Esophagus squamous epithelium (tissue), 4 donors: Measurements from ENCODE around the gene DNMT3A.

Source experiments
- POLR2A ChIP-seq, 4 donors: fragments of 450-650 bp; IDR thresholded peaks; one replicate each; pipeline ENCODE4 v1.6.1; 2017; ENCODE audit warnings: antibody characterized with exemption in 4 of 4, mild to moderate bottlenecking in 4 of 4, moderate library complexity in 3 of 4
- TF ChIP-seq, protein P1 (sequence below), 6 experiments: fragments of 450-650 bp in 4 of 6; fragments of 200-600 bp in 2 of 6; sonication (generic) in 2 of 6; IDR thresholded peaks; one replicate each; pipeline ENCODE4 v1.5.1; 2016 to 2019; ENCODE audit warnings: antibody characterized with exemption in 6 of 6, mild to moderate bottlenecking in 4 of 6, moderate library complexity in 4 of 6

DNA sequence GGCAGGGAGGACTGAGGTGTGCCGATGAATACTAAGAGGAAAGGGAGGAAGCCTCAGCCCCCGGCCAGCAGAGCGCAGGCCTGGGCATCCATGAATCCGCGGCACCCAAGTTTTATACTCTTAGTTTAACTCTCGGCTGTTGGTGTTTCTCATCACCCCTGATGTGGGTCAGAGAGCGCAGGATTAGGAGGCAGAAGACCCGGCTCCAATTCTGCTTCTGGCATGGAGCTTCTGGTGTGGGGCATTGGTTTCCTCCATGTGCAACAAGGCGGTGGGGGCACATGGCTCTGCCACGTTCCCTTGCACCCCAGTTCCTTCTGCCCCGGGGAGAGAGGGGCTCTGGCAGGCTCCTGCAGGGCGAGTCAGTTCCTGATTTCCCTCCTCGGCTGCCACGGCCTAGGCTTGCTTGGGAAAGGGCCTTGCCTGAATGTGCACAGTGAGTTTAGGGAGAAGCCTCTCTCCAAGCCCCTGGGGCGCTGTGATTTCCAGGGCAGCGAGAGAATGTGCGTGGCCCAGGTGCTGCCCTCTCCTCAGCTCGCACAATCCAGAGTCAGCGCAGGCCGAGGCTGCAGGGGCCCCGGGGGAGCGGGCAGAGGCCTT is 36.2 kb upstream of the DNMT3A start:
- TF ChIP-seq, protein P1, sequence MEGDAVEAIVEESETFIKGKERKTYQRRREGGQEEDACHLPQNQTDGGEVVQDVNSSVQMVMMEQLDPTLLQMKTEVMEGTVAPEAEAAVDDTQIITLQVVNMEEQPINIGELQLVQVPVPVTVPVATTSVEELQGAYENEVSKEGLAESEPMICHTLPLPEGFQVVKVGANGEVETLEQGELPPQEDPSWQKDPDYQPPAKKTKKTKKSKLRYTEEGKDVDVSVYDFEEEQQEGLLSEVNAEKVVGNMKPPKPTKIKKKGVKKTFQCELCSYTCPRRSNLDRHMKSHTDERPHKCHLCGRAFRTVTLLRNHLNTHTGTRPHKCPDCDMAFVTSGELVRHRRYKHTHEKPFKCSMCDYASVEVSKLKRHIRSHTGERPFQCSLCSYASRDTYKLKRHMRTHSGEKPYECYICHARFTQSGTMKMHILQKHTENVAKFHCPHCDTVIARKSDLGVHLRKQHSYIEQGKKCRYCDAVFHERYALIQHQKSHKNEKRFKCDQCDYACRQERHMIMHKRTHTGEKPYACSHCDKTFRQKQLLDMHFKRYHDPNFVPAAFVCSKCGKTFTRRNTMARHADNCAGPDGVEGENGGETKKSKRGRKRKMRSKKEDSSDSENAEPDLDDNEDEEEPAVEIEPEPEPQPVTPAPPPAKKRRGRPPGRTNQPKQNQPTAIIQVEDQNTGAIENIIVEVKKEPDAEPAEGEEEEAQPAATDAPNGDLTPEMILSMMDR (IDR thresholded peaks at IDR 0.05): no peak
- no peak for TF ChIP-seq POLR2A (IDR thresholded peaks at IDR 0.05)
